ENCODE data around the gene FLVCR1. TPM values are rescaled to one million over a fixed set of nuclear protein-coding genes. Genes with fewer than 3 reads are reported as not detected.

Gene FLVCR1
- total RNA-seq, 1 experiment from 2014 or later, result 28.0 TPM

- DNase-seq, result no peak
- H3K36me3 ChIP-seq, result no peaks in the 10 kb centered on the region
- peaks cover 7% of the 10 kb centered on the region for H3K9me3 ChIP-seq (replicated peaks)
- H3K27me3 ChIP-seq, result no peaks in the 10 kb centered on the region
- no peak overlapping the region for H3K27ac ChIP-seq
- no peak overlapping the region for H3K4me3 ChIP-seq
- peaks cover 15% of the 10 kb centered on the region for H3K4me1 ChIP-seq
Measured at GRCh38 chr1:212941452-212941851, 83.4 kb downstream of the FLVCR1 start.

GRCh38 chr1:212942679-212943392 is 84.8 kb downstream of the FLVCR1 start:
- H3K4me3 ChIP-seq, result no peak overlapping the region
- H3K27ac ChIP-seq, result no peak overlapping the region
- H3K36me3 ChIP-seq, result no peaks in the 10 kb centered on the region
- peaks cover 15% of the 10 kb centered on the region for H3K4me1 ChIP-seq
- no peak for DNase-seq
- peaks cover 7% of the 10 kb centered on the region for H3K9me3 ChIP-seq (replicated peaks)
- H3K27me3 ChIP-seq, result no peaks in the 10 kb centered on the region

- Histone ChIP-seq H3K27ac (no peak overlapping the region), H3K27me3 (no peaks in the 10 kb centered on the region), H3K9me3 (replicated peaks) (peaks cover 7% of the 10 kb centered on the region), H3K4me1 (peaks cover 15% of the 10 kb centered on the region), H3K4me3 (no peak overlapping the region), H3K36me3 (no peaks in the 10 kb centered on the region)
- no peak for DNase-seq
Measured at GRCh38 chr1:212943393-212943710, 85.3 kb downstream of the FLVCR1 start.

- DNase-seq, result no peak
- H3K4me3 ChIP-seq, result no peak overlapping the region
- no peaks in the 10 kb centered on the region for H3K36me3 ChIP-seq
- H3K27ac ChIP-seq, result no peak overlapping the region
- H3K27me3 ChIP-seq, result no peaks in the 10 kb centered on the region
- peaks cover 4% of the 10 kb centered on the region for H3K9me3 ChIP-seq (replicated peaks)
- peaks cover 16% of the 10 kb centered on the region for H3K4me1 ChIP-seq
Measured at GRCh38 chr1:212944229-212944901, 86.3 kb downstream of the FLVCR1 start.

GRCh38 chr1:212945056-212945455 is 87.0 kb downstream of the FLVCR1 start:
- no peak overlapping the region for H3K4me3 ChIP-seq
- H3K4me1 ChIP-seq, result peaks cover 21% of the 10 kb centered on the region
- no peaks in the 10 kb centered on the region for H3K36me3 ChIP-seq
- DNase-seq, result no peak
- no peaks in the 10 kb centered on the region for H3K27me3 ChIP-seq
- H3K9me3 ChIP-seq (replicated peaks), result peaks cover 1% of the 10 kb centered on the region; the same call in 1 of the 2 replicates
- no peak overlapping the region for H3K27ac ChIP-seq

GRCh38 chr1:212945463-212946160 is 87.5 kb downstream of the FLVCR1 start:
- Histone ChIP-seq H3K4me3 (no peak overlapping the region), H3K27ac (no peak overlapping the region), H3K27me3 (no peaks in the 10 kb centered on the region), H3K9me3 (replicated peaks) (no peaks in the 10 kb centered on the region), H3K4me1 (peaks cover 22% of the 10 kb centered on the region), H3K36me3 (peaks cover under 1% of the 10 kb centered on the region; the same call in 1 of the 2 replicates)
- peak in 1 of 2 experiments; percentile 57 for DNase-seq

GRCh38 chr1:212946872-212947271 is 88.8 kb downstream of the FLVCR1 start:
- Histone ChIP-seq H3K9me3 (replicated peaks) (no peaks in the 10 kb centered on the region), H3K27me3 (no peaks in the 10 kb centered on the region), H3K27ac (no peak overlapping the region), H3K4me3 (no peak overlapping the region), H3K36me3 (peaks cover 11% of the 10 kb centered on the region), H3K4me1 (peaks cover 22% of the 10 kb centered on the region)
- DNase-seq, result no peak

Other genes starting within 250 kb of the FLVCR1 start
- 30.6 and 33.8 TPM in 2 replicates for gene ATF3, start 249.5 kb upstream of the FLVCR1 start, total RNA-seq (2014; rRNA removed; shearing (Covaris generic))
- gene BATF3, start 158.4 kb upstream of the FLVCR1 start, total RNA-seq (2014; rRNA removed; shearing (Covaris generic)), result 15.6 and 16.5 TPM in 2 replicates
- gene NSL1, start 66.5 kb upstream of the FLVCR1 start, total RNA-seq (2014; rRNA removed; shearing (Covaris generic)), result 72.1 and 76.7 TPM in 2 replicates
- 9.0 and 9.2 TPM in 2 replicates for gene TATDN3, start 66.4 kb upstream of the FLVCR1 start, total RNA-seq (2014; rRNA removed; shearing (Covaris generic))
- not detected in 2 replicates for gene SPATA45, start 10.6 kb upstream of the FLVCR1 start, total RNA-seq (2014; rRNA removed; shearing (Covaris generic))
- gene VASH2, start 92.3 kb downstream of the FLVCR1 start, total RNA-seq (2014; rRNA removed; shearing (Covaris generic)), result 129 and 153 TPM in 2 replicates
- gene ANGEL2, start 157.6 kb downstream of the FLVCR1 start, total RNA-seq (2014; rRNA removed; shearing (Covaris generic)), result 59.9 and 70.7 TPM in 2 replicates
- 30.4 and 37.4 TPM in 2 replicates for gene RPS6KC1, start 193.0 kb downstream of the FLVCR1 start, total RNA-seq (2014; rRNA removed; shearing (Covaris generic))

Measured in SJCRH30 (cell line).